DND-41 (cell line): ENCODE data around the gene RNF123.

Source experiments
- ATAC-seq: fragments of 200-7000 bp; cut with Tn5 transposase; 3 replicates; pipeline ENCODE4 v1.9.1; 2021; ENCODE audit warnings: low read depth; ENCODE audit not compliant: insufficient read depth
- DNase-seq: peaks from one replicate; pipeline ENCODE4 v3.0.0-alpha.2; 2020
- H2AFZ ChIP-seq: 2 replicates; pipeline ENCODE4 v1.6.0; 2012; ENCODE audit warnings: low read depth, low read length
- H3K27ac ChIP-seq: 2 replicates; pipeline ENCODE4 v1.5.1; 2012; ENCODE audit warnings: low read length, inconsistent platforms
- H3K27me3 ChIP-seq: fragments of 200-600 bp; sonication (generic); 2 replicates; pipeline ENCODE4 v1.6.0; 2012; ENCODE audit warnings: low read length, mild to moderate bottlenecking, inconsistent platforms; ENCODE audit not compliant: insufficient read depth, poor library complexity
- H3K36me3 ChIP-seq: 2 replicates; pipeline ENCODE4 v1.5.1; 2012; ENCODE audit warnings: low read length, inconsistent platforms; ENCODE audit not compliant: insufficient read depth
- H3K4me1 ChIP-seq: 2 replicates; pipeline ENCODE4 v1.5.1; 2012; ENCODE audit warnings: mild to moderate bottlenecking, low read length; ENCODE audit not compliant: insufficient read depth
- H3K4me2 ChIP-seq: 2 replicates; pipeline ENCODE4 v1.6.0; 2012; ENCODE audit warnings: mild to moderate bottlenecking, moderate library complexity, low read length, inconsistent platforms; ENCODE audit not compliant: insufficient read depth
- H3K4me3 ChIP-seq, 2 experiments: fragments of 200-600 bp in 1 of 2; shearing (Covaris generic) in 1 of 2; 2 replicates each; pipeline ENCODE4 v1.5.1; 2012 to 2016; ENCODE audit warnings: inconsistent platforms in 2 of 2, low read length in 2 of 2, mild to moderate bottlenecking in 2 of 2, low read depth in 1 of 2, moderate library complexity in 1 of 2
- H3K79me2 ChIP-seq: 2 replicates; pipeline ENCODE4 v1.6.0; 2012; ENCODE audit warnings: low read length, inconsistent platforms; ENCODE audit not compliant: insufficient read depth
- H3K9ac ChIP-seq: 2 replicates; pipeline ENCODE4 v1.6.0; 2012; ENCODE audit warnings: low read depth, mild to moderate bottlenecking, inconsistent platforms, low read length, moderate library complexity
- H3K9me3 ChIP-seq: 2 replicates; pipeline ENCODE4 v1.5.1; 2012; ENCODE audit warnings: low read length, moderate library complexity, mild to moderate bottlenecking, inconsistent platforms; ENCODE audit not compliant: insufficient read depth, severe bottlenecking
- H4K20me1 ChIP-seq: 2 replicates; pipeline ENCODE4 v1.6.0; 2012; ENCODE audit warnings: low read length; ENCODE audit not compliant: insufficient read depth
- CTCF ChIP-seq: IDR thresholded peaks from 2 replicates; pipeline ENCODE4 v1.5.1; 2012; ENCODE audit warnings: borderline replicate concordance, low read length, moderate library complexity, mild to moderate bottlenecking; ENCODE audit not compliant: poor library complexity, severe bottlenecking; ENCODE audit errors: extremely low read depth
- EZH2 ChIP-seq: IDR thresholded peaks from 3 replicates; pipeline ENCODE4 v1.6.1; 2012; ENCODE audit warnings: borderline replicate concordance, low read depth, mild to moderate bottlenecking, moderate library complexity, low read length, inconsistent platforms; ENCODE audit not compliant: severe bottlenecking

RNF123 gene

GRCh38 chr3:49655731-49656285, 33.5 kb upstream of the RNF123 start:
- Histone ChIP-seq H3K9me3 (no peaks in the 10 kb centered on the region), H3K27ac (no peak overlapping the region), H2AFZ (no peak overlapping the region), H3K79me2 (no peaks in the 10 kb centered on the region), H3K36me3 (no peaks in the 10 kb centered on the region), H4K20me1 (no peaks in the 10 kb centered on the region), H3K4me2 (no peak overlapping the region), H3K27me3 (no peaks in the 10 kb centered on the region), H3K9ac (no peak overlapping the region), H3K4me3 (no peak overlapping the region), H3K4me1 (no peaks in the 10 kb centered on the region)
- DNase-seq (no peak), ATAC-seq (no peak)
- no peak for TF ChIP-seq EZH2
- no peak for TF ChIP-seq CTCF

GRCh38 chr3:49656541-49657112, 32.7 kb upstream of the RNF123 start:
- DNase-seq = no peak
- no peak for ATAC-seq
- Histone ChIP-seq H3K27me3 (no peaks in the 10 kb centered on the region), H3K27ac (no peak overlapping the region), H3K9ac (no peak overlapping the region), H4K20me1 (no peaks in the 10 kb centered on the region), H3K4me3 (no peak overlapping the region), H3K4me2 (no peak overlapping the region), H2AFZ (no peak overlapping the region), H3K9me3 (no peaks in the 10 kb centered on the region), H3K79me2 (no peaks in the 10 kb centered on the region), H3K4me1 (no peaks in the 10 kb centered on the region), H3K36me3 (no peaks in the 10 kb centered on the region)
- TF ChIP-seq EZH2 = no peak
- TF ChIP-seq CTCF = no peak

GRCh38 chr3:49657208-49657915, 32.0 kb upstream of the RNF123 start:
- ATAC-seq (no peak), DNase-seq (no peak)
- no peaks in the 10 kb centered on the region for H3K27me3 ChIP-seq
- no peaks in the 10 kb centered on the region for H3K4me1 ChIP-seq
- H3K9me3 ChIP-seq = no peaks in the 10 kb centered on the region
- no peak overlapping the region for H3K9ac ChIP-seq
- H3K79me2 ChIP-seq = no peaks in the 10 kb centered on the region
- TF ChIP-seq EZH2 (no peak), CTCF (no peak)
- H4K20me1 ChIP-seq = no peaks in the 10 kb centered on the region
- H3K36me3 ChIP-seq = no peaks in the 10 kb centered on the region
- no peak overlapping the region for H3K27ac ChIP-seq
- H2AFZ ChIP-seq = no peak overlapping the region
- no peak overlapping the region for H3K4me2 ChIP-seq
- H3K4me3 ChIP-seq = no peak overlapping the region
